Testis (tissue), 3 donors: ENCODE data around the gene UROS. TPM values are rescaled to one million over a fixed set of nuclear protein-coding genes. Genes with fewer than 3 reads are reported as not detected.

Experiments
- DNase-seq: peaks from one replicate; pipeline ENCODE4 v3.0.0-alpha.2; 2019
- H3K27ac ChIP-seq, 2 donors: fragments of 200-600 bp; sonication (generic); one replicate each; pipeline ENCODE4 v1.5.1; 2019
- H3K27me3 ChIP-seq: fragments of 200-600 bp; sonication (generic); one replicate; pipeline ENCODE4 v1.5.1; 2019
- H3K36me3 ChIP-seq: fragments of 200-600 bp; sonication (generic); one replicate; pipeline ENCODE4 v1.5.1; 2017; ENCODE audit warnings: low read depth; ENCODE audit errors: missing control alignments
- H3K4me1 ChIP-seq: fragments of 200-600 bp; sonication (generic); one replicate; pipeline ENCODE4 v1.5.1; 2019
- H3K4me3 ChIP-seq, 2 donors: fragments of 200-600 bp; sonication (generic); one replicate each; pipeline ENCODE4 v1.5.1; 2017 to 2019
- H3K9me3 ChIP-seq: fragments of 200-600 bp; sonication (generic); one replicate; pipeline ENCODE4 v1.5.1; 2017
- POLR2A ChIP-seq: fragments of 450-650 bp; IDR thresholded peaks from one replicate; pipeline ENCODE4 v1.6.1; 2017; ENCODE audit warnings: antibody characterized with exemption, mild to moderate bottlenecking, moderate library complexity
- WGBS, 2 donors: methylation state at CpG; one replicate each; pipeline ENCODE4 v1.1.5; 2018; 5-methylcytosine and 5-hydroxymethylcytosine counted together
- intact Hi-C: fragments of 100-400 bp; cut with DNase I; formaldehyde crosslinking; loops from one replicate; pipeline ENCODE4 v1.15.1; 2023; ENCODE audit warnings: low total_unique reads
- polyA plus RNA-seq: library from polyadenylated mRNA; stranded (reverse); fragments of 350-450 nt; fragmentation: Illumina TruSeq; extraction: RNeasy Lipid Tissue Mini Kit (QIAGEN cat#74804); gene quantifications from one replicate; pipeline ENCODE4 v1.2.3, GENCODE V29; 2014; ENCODE audit warnings: low read depth, low replicate concordance; ENCODE audit not compliant: insufficient read depth
- total RNA-seq, 2 donors: library from RNA; depleted of rRNA; stranded (reverse); fragments of >200 nt; gene quantifications; one replicate each; pipeline ENCODE4 v1.2.3, GENCODE V29; 2016
- TF ChIP-seq, protein P1 (sequence below), 3 experiments: fragments of 450-650 bp in 2 of 3; fragments of 200-600 bp in 1 of 3; sonication (generic) in 1 of 3; IDR thresholded peaks; one replicate each; pipeline ENCODE4 v1.5.1; 2016 to 2019; ENCODE audit warnings: antibody characterized with exemption in 3 of 3, mild to moderate bottlenecking in 2 of 3, moderate library complexity in 1 of 3

UROS gene
- total and polyA plus RNA-seq, 3 donors from 2014 or later = 62.5 to 70.3 (median 69.2) TPM

DNA sequence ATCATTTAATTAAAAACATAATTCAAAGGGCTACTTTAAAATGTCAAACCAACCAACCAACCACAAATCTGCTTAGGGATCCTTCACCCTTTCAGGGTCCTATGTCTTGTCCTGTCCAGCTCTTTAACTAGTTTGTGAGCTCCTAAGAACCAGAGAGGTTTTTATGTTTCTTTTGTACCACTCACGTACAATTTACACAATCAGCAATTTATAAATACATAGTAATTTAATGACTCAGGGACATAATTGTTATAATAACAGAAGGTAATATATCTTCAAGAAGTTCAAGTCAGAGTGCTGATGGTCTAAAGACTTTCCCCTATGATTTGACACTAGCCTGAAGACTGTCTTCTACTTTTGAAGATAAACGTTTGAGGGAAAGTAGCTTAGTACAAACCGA, 42.1 kb upstream of the UROS start:
- TF ChIP-seq, protein P1, sequence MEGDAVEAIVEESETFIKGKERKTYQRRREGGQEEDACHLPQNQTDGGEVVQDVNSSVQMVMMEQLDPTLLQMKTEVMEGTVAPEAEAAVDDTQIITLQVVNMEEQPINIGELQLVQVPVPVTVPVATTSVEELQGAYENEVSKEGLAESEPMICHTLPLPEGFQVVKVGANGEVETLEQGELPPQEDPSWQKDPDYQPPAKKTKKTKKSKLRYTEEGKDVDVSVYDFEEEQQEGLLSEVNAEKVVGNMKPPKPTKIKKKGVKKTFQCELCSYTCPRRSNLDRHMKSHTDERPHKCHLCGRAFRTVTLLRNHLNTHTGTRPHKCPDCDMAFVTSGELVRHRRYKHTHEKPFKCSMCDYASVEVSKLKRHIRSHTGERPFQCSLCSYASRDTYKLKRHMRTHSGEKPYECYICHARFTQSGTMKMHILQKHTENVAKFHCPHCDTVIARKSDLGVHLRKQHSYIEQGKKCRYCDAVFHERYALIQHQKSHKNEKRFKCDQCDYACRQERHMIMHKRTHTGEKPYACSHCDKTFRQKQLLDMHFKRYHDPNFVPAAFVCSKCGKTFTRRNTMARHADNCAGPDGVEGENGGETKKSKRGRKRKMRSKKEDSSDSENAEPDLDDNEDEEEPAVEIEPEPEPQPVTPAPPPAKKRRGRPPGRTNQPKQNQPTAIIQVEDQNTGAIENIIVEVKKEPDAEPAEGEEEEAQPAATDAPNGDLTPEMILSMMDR (IDR thresholded peaks at IDR 0.05) = no peak
- no peak for TF ChIP-seq POLR2A
- DNase-seq = no peak
- H3K36me3 ChIP-seq = no peaks in the 10 kb centered on the region
- H3K4me1 ChIP-seq = no peaks in the 10 kb centered on the region
- intact Hi-C loops = no loop called here
- no peaks in the 10 kb centered on the region for H3K27me3 ChIP-seq
- H3K9me3 ChIP-seq = no peaks in the 10 kb centered on the region
- H3K27ac ChIP-seq = no peak overlapping the region
- H3K4me3 ChIP-seq = no peak overlapping the region
- WGBS, 2 donors = 75 to 84% methylated on average over 3 of the region's 3 CpGs

DNA sequence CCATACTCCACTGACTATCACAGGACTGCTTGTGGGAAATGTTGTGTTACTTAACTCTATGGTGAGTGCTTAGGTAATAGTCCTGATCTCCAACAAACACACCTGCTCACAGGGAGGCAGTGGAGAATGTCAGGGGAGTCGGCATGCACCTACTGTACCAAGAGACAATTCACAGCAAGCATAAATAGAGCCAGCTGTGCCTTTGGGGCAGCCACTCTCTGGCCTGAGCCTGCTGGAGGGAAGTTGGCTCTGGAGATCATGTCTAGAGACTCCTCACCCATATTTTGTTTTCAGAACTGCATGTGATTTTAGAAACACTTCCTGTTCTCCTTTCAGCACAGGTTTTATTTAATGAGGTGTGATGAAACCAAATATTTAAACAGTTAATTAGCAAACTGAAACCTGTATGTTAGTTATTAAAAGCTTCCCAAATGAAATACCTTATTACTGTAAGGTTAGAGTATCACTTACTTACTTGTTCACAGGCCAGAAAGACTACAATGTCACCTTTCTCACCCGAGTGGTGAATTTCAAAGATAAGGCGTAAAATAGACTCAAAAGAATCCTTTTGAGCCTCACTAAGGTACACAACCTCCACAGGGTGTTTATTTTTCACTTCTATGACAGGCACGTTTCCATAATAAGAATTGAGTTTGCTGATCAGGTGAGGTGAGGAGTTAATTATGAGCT, 36.2 kb upstream of the UROS start:
- H3K27ac ChIP-seq = no peak overlapping the region
- WGBS, 2 donors = 79 to 80% methylated on average over 4 of the region's 4 CpGs
- no peaks in the 10 kb centered on the region for H3K9me3 ChIP-seq
- no peak for TF ChIP-seq POLR2A
- TF ChIP-seq, protein P1 (IDR thresholded peaks at IDR 0.05) = no peak
- no peaks in the 10 kb centered on the region for H3K36me3 ChIP-seq
- no peaks in the 10 kb centered on the region for H3K4me1 ChIP-seq
- no peak overlapping the region for H3K4me3 ChIP-seq
- no peaks in the 10 kb centered on the region for H3K27me3 ChIP-seq
- DNase-seq = no peak
- intact Hi-C loops = no loop called here

DNA sequence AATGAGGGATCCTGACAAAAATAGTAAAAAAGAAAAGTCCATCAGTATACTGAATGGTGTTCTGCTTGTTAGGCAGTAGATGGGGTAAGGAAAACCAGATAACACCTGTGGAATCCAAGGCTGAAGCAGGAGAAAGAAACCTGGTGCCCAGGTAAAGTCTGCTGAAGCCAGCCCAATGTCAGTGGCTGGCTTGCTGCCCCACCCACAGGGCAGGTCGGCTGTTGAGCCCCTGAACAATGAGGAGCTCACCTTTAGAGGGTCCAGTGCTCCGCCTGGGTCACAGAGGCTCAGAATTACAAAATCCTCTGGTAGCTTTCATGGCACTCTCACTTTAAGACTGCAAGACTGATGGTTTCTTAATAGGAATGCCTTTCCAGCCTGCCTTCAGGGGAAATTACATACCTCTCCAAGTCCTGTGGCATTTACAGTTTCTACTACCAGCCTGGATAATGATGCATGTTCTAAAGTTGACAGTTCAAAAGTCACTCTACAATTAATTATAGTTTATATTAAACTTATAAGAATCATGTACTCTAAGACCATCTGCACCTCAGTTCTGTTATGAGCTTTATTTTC, 34.2 kb upstream of the UROS start:
- WGBS, 2 donors = 85 to 88% methylated on average over 2 of the region's 2 CpGs
- Histone ChIP-seq H3K9me3 (no peaks in the 10 kb centered on the region), H3K27ac (no peak overlapping the region), H3K27me3 (no peaks in the 10 kb centered on the region), H3K36me3 (no peaks in the 10 kb centered on the region), H3K4me3 (no peak overlapping the region), H3K4me1 (no peaks in the 10 kb centered on the region)
- no peak for TF ChIP-seq POLR2A
- TF ChIP-seq, protein P1 (IDR thresholded peaks at IDR 0.05) = no peak
- intact Hi-C loops = no loop called here
- DNase-seq = no peak

DNA sequence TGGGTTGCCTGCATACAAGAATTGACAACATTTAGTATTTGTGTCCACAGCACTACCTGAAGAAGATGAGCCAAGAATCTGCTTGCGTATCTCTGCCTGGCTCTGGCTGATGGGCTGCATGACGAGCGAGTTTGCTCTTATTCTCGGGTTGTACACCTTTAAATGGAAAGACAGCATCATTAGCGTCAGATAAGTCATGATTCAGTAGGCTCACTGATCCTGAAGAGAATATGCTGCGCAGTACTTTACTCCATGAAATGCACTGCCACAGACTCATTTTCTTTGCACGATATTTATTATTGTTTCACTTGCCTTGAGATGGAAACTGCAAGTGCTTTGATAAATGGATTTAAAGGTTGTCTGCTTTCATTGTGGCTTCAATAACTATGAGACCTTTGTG, 29.4 kb upstream of the UROS start:
- intact Hi-C loops = no loop called here
- Histone ChIP-seq H3K9me3 (no peaks in the 10 kb centered on the region), H3K4me1 (peaks cover 11% of the 10 kb centered on the region), H3K36me3 (no peaks in the 10 kb centered on the region), H3K4me3 (no peak overlapping the region), H3K27me3 (no peaks in the 10 kb centered on the region), H3K27ac (no peak overlapping the region)
- TF ChIP-seq, protein P1 (IDR thresholded peaks at IDR 0.05) = no peak
- TF ChIP-seq POLR2A = no peak
- 86 to 95% methylated on average over 7 of the region's 7 CpGs for WGBS, 2 donors
- no peak for DNase-seq
